ENCODE results near the gene PPFIBP1.

The PPFIBP1 gene

DNA sequence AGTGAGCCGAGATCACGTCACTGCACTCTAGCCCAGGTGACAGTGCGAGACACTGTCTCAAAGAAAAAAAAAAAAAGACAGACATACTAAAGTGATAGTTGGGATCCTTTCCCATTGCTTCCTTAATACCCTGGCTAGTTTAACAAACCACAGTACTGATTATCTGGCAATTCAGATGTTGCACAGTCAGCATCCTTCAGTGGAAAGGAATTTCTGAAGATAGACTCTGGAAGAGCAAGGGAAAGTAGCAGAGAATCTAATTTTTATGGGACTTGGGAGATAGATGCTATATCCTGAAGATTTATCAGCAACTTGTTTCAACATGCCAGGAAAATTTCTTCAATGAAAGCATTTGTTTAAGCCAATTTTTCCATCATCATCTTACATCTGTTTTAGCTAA, 6.5 kb upstream of the PPFIBP1 start:
- no peak overlapping the region for H3K9ac ChIP-seq
- H2AFZ ChIP-seq = no peak overlapping the region
- TF ChIP-seq, protein P1, sequence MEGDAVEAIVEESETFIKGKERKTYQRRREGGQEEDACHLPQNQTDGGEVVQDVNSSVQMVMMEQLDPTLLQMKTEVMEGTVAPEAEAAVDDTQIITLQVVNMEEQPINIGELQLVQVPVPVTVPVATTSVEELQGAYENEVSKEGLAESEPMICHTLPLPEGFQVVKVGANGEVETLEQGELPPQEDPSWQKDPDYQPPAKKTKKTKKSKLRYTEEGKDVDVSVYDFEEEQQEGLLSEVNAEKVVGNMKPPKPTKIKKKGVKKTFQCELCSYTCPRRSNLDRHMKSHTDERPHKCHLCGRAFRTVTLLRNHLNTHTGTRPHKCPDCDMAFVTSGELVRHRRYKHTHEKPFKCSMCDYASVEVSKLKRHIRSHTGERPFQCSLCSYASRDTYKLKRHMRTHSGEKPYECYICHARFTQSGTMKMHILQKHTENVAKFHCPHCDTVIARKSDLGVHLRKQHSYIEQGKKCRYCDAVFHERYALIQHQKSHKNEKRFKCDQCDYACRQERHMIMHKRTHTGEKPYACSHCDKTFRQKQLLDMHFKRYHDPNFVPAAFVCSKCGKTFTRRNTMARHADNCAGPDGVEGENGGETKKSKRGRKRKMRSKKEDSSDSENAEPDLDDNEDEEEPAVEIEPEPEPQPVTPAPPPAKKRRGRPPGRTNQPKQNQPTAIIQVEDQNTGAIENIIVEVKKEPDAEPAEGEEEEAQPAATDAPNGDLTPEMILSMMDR (IDR thresholded peaks at IDR 0.05) = no peak
- no peak overlapping the region for H3K27ac ChIP-seq
- H3K36me3 ChIP-seq (ENCODE audit: control insufficient read depth, insufficient read depth, low read length) = no peaks in the 10 kb centered on the region
- H3K4me3 ChIP-seq (ENCODE audit: low read depth, low read length) = no peak overlapping the region
- H3K4me1 ChIP-seq = no peaks in the 10 kb centered on the region
- H3K27me3 ChIP-seq (ENCODE audit: control insufficient read depth, insufficient read depth, low read length) = no peaks in the 10 kb centered on the region
- H3K79me2 ChIP-seq = no peaks in the 10 kb centered on the region
- no peaks in the 10 kb centered on the region for H3K9me3 ChIP-seq (ENCODE audit: control insufficient read depth, low read length)
- H3K4me2 ChIP-seq (ENCODE audit: low read length) = no peak overlapping the region

GRCh38 chr12:27517961-27518665, 5.9 kb upstream of the PPFIBP1 start:
- H3K4me1 ChIP-seq = no peaks in the 10 kb centered on the region
- no peaks in the 10 kb centered on the region for H3K9me3 ChIP-seq (ENCODE audit: control insufficient read depth, low read length)
- H3K4me3 ChIP-seq (ENCODE audit: low read depth, low read length) = no peak overlapping the region
- H3K27me3 ChIP-seq (ENCODE audit: control insufficient read depth, insufficient read depth, low read length) = no peaks in the 10 kb centered on the region
- TF ChIP-seq, protein P1 (IDR thresholded peaks at IDR 0.05) = no peak
- no peaks in the 10 kb centered on the region for H3K36me3 ChIP-seq (ENCODE audit: control insufficient read depth, insufficient read depth, low read length)
- H3K79me2 ChIP-seq = no peaks in the 10 kb centered on the region
- H3K9ac ChIP-seq = no peak overlapping the region
- H2AFZ ChIP-seq = no peak overlapping the region
- no peak overlapping the region for H3K4me2 ChIP-seq (ENCODE audit: low read length)
- H3K27ac ChIP-seq = no peak overlapping the region

DNA sequence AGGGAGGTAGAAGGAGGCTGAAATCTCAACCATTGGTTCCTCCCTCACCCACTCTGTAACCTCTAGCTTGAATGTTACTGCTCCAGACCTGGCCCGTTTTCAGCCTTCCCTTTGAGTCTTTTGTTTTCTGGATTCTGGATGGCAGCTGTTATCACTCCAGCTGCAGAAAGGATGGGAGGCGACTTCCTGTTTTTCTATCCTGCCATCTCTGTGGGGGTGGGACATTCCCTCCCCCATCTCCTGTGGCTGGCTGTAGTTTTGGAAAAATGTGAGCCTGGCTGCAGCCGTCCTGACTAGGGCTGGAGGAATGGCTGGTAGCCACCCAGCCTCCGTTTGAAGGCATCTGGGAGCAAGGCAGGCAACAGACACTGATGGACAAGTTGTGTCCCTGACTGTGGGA, 2.9 kb upstream of the PPFIBP1 start:
- Histone ChIP-seq H3K9ac (no peak overlapping the region), H3K9me3 (ENCODE audit: control insufficient read depth, low read length) (no peaks in the 10 kb centered on the region), H3K4me2 (ENCODE audit: low read length) (no peak overlapping the region), H3K79me2 (no peaks in the 10 kb centered on the region), H3K27ac (no peak overlapping the region), H3K27me3 (ENCODE audit: control insufficient read depth, insufficient read depth, low read length) (no peaks in the 10 kb centered on the region), H2AFZ (no peak overlapping the region), H3K36me3 (ENCODE audit: control insufficient read depth, insufficient read depth, low read length) (no peaks in the 10 kb centered on the region), H3K4me3 (ENCODE audit: low read depth, low read length) (no peak overlapping the region), H3K4me1 (no peaks in the 10 kb centered on the region)
- TF ChIP-seq, protein P1 (IDR thresholded peaks at IDR 0.05) = no peak

DNA sequence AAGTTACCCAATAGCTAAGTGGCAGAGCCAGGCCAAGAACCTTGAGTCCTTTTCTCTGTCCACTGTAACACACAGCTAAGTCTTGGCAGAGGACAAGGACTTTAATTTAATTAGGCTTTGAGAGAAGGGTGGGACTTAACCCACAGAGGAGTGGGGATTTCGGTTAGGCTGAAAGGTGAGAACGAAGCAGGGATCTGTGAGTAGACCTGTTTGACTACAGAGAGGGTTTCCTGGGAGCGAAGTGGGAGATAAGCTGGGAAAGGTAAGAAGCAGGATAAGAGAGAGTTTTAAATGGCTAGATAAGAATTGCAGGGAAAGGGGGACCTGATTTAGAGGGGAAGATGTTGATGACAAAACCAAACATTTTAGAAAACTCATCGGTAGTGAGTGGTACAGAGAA, 2.0 kb upstream of the PPFIBP1 start:
- Histone ChIP-seq H3K4me2 (ENCODE audit: low read length) (no peak overlapping the region), H3K9ac (no peak overlapping the region), H3K27ac (no peak overlapping the region), H3K4me1 (no peaks in the 10 kb centered on the region), H3K79me2 (no peaks in the 10 kb centered on the region), H2AFZ (no peak overlapping the region), H3K4me3 (ENCODE audit: low read depth, low read length) (no peak overlapping the region), H3K9me3 (ENCODE audit: control insufficient read depth, low read length) (no peaks in the 10 kb centered on the region), H3K36me3 (ENCODE audit: control insufficient read depth, insufficient read depth, low read length) (no peaks in the 10 kb centered on the region), H3K27me3 (ENCODE audit: control insufficient read depth, insufficient read depth, low read length) (no peaks in the 10 kb centered on the region)
- TF ChIP-seq, protein P1 (IDR thresholded peaks at IDR 0.05) = no peak

GRCh38 chr12:27523305-27523641, 733 bp upstream of the PPFIBP1 start:
- H3K4me1 ChIP-seq = no peaks in the 10 kb centered on the region
- TF ChIP-seq, protein P1 (IDR thresholded peaks at IDR 0.05) = no peak
- H3K9ac ChIP-seq = peak overlapping the region; percentile 12
- no peaks in the 10 kb centered on the region for H3K9me3 ChIP-seq (ENCODE audit: control insufficient read depth, low read length)
- H3K27me3 ChIP-seq (ENCODE audit: control insufficient read depth, insufficient read depth, low read length) = no peaks in the 10 kb centered on the region
- no peaks in the 10 kb centered on the region for H3K36me3 ChIP-seq (ENCODE audit: control insufficient read depth, insufficient read depth, low read length)
- H3K4me2 ChIP-seq (ENCODE audit: low read length) = peak overlapping the region; percentile 74
- H3K79me2 ChIP-seq = no peaks in the 10 kb centered on the region
- H2AFZ ChIP-seq = peak overlapping the region; percentile 94
- H3K27ac ChIP-seq = peak overlapping the region; percentile 88
- H3K4me3 ChIP-seq (ENCODE audit: low read depth, low read length) = peak overlapping the region; percentile 72
